Urinary bladder (tissue), 4 donors: ENCODE measurements around the gene PGBD2. TPM values are rescaled to one million over a fixed set of nuclear protein-coding genes. Genes with fewer than 3 reads are reported as not detected.

Experiments used
- DNase-seq: peaks from one replicate; pipeline ENCODE4 v3.0.0-alpha.2; 2015; ENCODE audit errors: extremely low spot score
- H3K27ac ChIP-seq: one replicate; pipeline ENCODE4 v1.5.1; 2013; ENCODE audit warnings: low read depth, mild to moderate bottlenecking, moderate library complexity
- H3K36me3 ChIP-seq: one replicate; pipeline ENCODE4 v1.6.1; 2013; ENCODE audit warnings: mild to moderate bottlenecking, moderate library complexity; ENCODE audit not compliant: insufficient read depth
- H3K4me1 ChIP-seq: one replicate; pipeline ENCODE4 v1.6.1; 2013; ENCODE audit warnings: mild to moderate bottlenecking, moderate library complexity; ENCODE audit not compliant: insufficient read depth
- H3K4me3 ChIP-seq: one replicate; pipeline ENCODE4 v1.5.1; 2013; ENCODE audit warnings: low read depth, low read length
- WGBS: extraction: QIAGEN DNeasy Blood & Tissue Kit; methylation state at CpG from one replicate; pipeline ENCODE4 v1.1.7; 2013; 5-methylcytosine and 5-hydroxymethylcytosine counted together
- polyA plus RNA-seq: library from polyadenylated mRNA; stranded (reverse); fragments of 200-250 nt; gene quantifications from one replicate; pipeline ENCODE4 v1.2.3, GENCODE V29; 2013
- total RNA-seq: library from RNA; depleted of rRNA; stranded (reverse); fragments of >200 nt; gene quantifications from one replicate; pipeline ENCODE4 v1.2.3, GENCODE V29; 2014
- donor health status: healthy with polysubstance abuse.
- donor health status: healthy.

The PGBD2 gene
- total and polyA plus RNA-seq, 2 donors, result 4.2 to 10.2 TPM

DNA sequence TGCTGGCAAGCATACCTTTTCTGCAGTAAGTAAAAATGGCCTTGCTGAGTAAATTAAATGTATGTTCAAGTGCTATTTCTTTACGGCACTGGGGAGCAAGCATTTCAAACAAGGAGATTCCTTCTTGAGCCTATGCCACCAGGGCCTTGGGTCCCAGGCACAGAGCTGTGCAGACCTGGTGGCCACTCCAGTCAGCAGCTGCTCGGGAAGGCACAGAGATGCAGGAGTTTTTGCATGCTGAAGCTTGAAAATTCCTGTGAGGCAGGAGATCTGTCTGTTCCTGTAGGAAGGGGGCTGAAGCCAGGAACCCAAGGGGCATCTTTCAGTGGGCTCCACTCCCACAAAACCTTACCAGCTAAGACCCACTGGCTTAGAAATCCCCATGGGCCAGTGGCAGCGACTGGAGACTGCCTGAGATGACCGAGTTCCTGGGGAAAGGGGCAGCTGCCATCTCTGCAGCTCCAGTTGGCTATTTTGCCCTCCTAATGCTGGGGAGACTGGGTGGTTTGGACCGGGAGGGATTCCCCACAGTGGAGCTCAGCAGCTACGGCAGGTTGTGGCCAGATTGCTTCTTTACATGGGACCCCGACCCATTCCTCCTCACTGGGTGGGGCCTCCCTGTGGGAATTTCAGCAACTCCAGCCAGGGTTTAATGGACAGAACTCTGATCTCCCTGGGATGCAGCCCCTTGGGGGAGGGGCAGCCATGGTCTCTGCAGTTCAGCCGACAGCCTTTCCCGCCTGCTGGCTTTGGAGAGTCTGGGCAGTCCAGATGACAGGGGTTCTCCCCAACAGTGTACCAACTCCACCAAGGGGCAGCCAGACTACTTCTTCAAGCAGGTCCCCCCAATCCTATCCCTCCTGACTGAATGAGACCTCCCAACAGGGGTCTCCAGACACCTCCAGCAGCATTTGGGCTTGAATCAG is 8.4 kb upstream of the PGBD2 start:
- Histone ChIP-seq H3K27ac (no peak overlapping the region), H3K4me3 (no peak overlapping the region), H3K4me1 (no peaks in the 10 kb centered on the region), H3K36me3 (no peaks in the 10 kb centered on the region)
- DNase-seq, result no peak
- 33% methylated on average over 9 of the region's 9 CpGs for WGBS

DNA sequence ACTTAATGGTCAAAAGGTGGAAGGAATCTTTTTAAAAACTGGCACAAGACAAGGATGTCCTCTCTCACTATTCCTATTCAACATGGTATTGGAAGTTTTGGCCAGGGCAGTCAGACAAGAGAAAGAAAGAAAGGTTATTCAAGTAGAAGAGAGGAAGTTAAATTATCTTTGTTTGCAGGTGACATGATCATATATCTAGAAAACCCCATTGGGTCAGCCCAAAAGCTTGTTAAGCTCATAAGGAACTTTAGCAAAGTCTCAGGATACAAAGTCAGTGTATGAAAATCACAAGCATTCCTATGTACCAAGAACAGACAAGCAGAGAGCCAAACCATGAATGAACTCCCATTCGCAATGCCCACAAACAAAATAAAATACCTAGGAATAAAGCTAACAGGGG is 5.4 kb upstream of the PGBD2 start:
- no peak overlapping the region for H3K27ac ChIP-seq
- 91% methylated on average over 1 of the region's 1 CpG for WGBS
- H3K36me3 ChIP-seq, result no peaks in the 10 kb centered on the region
- H3K4me1 ChIP-seq, result no peaks in the 10 kb centered on the region
- H3K4me3 ChIP-seq, result no peak overlapping the region
- DNase-seq, result no peak

GRCh38 chr1:248901578-248901977 is 4.5 kb upstream of the PGBD2 start:
- whole genome bisulfite sequencing, result 77% methylated on average over 2 of the region's 2 CpGs
- no peak overlapping the region for H3K4me3 ChIP-seq
- no peak overlapping the region for H3K27ac ChIP-seq
- DNase-seq, result no peak
- no peaks in the 10 kb centered on the region for H3K4me1 ChIP-seq
- H3K36me3 ChIP-seq, result no peaks in the 10 kb centered on the region

GRCh38 chr1:248904437-248905216 is 1.4 kb upstream of the PGBD2 start:
- Histone ChIP-seq H3K4me3 (no peak overlapping the region), H3K4me1 (no peaks in the 10 kb centered on the region), H3K36me3 (no peaks in the 10 kb centered on the region), H3K27ac (no peak overlapping the region)
- 85% methylated on average over 3 of the region's 3 CpGs for WGBS
- no peak for DNase-seq

GRCh38 chr1:248905662-248906008 is 400 bp upstream of the PGBD2 start:
- H3K4me3 ChIP-seq, result peak overlapping the region; percentile 59
- no peaks in the 10 kb centered on the region for H3K4me1 ChIP-seq
- H3K27ac ChIP-seq, result peak overlapping the region; percentile 92
- 28% methylated on average over 4 of the region's 4 CpGs for WGBS
- DNase-seq, result no peak
- H3K36me3 ChIP-seq, result no peaks in the 10 kb centered on the region

DNA sequence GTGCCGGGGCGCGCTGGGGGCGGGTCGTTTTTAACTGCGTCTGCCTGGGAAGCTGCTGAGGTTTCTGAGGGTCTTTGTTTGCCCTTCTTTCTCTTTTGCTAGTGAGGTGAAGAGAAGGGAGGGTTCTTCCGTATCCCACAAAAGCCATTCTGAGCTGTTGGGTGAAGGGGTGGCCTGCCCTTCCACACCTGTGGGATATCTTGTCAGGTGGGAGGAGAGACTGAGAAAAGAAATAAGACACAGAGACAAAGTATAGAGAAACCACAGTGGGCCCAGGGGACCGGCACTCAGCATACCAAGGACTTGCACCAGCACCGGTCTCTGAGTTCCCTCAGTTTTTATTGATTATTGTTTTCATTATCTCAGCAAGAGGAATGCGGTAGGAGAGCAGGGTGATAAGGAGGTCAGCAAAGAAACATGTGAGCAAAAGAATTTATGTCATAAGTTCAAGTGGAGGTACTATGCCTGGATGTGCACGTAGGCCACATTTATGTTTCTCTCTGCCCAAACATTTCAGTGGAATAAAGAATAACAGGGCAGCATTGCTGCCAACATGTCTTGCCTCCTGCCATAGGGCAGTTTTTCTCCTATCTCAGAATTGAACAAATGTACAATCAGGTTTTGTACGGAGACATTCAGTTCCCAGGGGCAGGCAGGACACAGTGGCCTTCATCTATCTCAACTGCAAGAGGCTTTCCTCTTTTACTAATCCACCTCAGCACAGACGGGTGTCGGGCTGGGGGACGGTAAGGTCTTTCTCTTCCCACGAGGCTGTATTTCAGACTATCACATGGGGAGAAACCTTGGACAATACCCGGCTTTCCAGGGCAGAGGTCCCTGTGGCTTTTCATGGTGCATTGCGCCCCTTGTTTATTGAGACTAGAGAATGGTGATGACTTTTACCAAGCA is 972 bp downstream of the PGBD2 start:
- Histone ChIP-seq H3K36me3 (no peaks in the 10 kb centered on the region), H3K4me3 (peak overlapping the region; percentile 59), H3K27ac (peak overlapping the region; percentile 68), H3K4me1 (no peaks in the 10 kb centered on the region)
- 20% methylated on average over 18 of the region's 18 CpGs for WGBS
- DNase-seq, result no peak

- Histone ChIP-seq H3K4me3 (no peak overlapping the region), H3K36me3 (no peaks in the 10 kb centered on the region), H3K27ac (no peak overlapping the region), H3K4me1 (no peaks in the 10 kb centered on the region)
- DNase-seq, result no peak
- WGBS, result 94% methylated on average over 6 of the region's 6 CpGs
Measured at GRCh38 chr1:248910761-248911160, 4.7 kb downstream of the PGBD2 start.

DNA sequence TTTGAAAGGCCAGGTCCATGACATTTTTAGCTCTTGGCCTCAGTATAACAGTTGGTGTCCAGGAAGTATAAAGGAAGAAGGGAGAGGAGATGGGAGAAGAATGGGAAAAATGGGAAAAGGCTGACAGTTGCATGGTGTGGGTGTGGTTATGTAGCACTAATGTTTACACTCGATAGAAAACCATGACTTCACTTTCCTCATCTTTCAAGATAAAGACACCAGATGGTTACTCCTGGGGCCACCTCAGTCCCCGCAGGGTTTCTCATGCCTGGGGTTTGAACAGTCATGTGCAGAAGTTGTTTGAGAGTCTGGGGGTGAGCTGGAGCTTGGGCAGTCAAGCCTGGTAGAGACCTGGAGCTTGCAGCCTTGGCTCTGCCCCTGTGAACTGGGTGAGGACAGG is 7.9 kb downstream of the PGBD2 start:
- no peak for DNase-seq
- H3K4me1 ChIP-seq, result no peaks in the 10 kb centered on the region
- H3K36me3 ChIP-seq, result peaks cover 2% of the 10 kb centered on the region
- no peak overlapping the region for H3K4me3 ChIP-seq
- 48% methylated on average over 2 of the region's 2 CpGs for WGBS
- H3K27ac ChIP-seq, result no peak overlapping the region

DNA sequence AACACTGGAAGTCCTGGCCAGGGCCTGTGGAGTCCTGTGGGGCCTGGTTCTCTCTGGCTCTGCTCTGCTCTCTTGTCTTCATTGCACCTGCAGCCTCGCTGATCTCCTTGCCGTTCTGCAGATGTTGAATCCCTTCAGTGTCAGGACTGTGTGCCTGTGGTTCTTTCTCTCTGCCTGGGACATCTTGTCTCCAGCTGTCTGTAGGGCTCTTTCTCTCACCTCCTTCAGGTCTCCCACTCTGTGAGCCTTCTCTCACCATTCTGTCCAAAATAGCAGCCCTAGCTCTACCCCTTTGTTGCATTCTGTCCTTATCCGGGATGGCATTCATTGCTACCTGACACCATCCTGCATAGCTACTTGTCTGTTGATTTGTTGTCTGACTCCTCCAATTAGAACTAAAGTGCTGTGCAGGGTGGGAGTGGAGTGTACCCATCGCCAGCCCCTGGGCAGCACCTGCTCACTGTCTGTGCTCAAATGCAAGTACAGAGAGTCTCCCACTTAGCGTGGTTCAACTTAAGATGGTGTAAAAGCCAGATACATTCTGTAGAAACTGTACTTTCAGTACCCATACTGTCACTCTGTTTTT is 8.9 kb downstream of the PGBD2 start:
- no peak overlapping the region for H3K4me3 ChIP-seq
- DNase-seq, result no peak
- no peak overlapping the region for H3K27ac ChIP-seq
- no peaks in the 10 kb centered on the region for H3K4me1 ChIP-seq
- H3K36me3 ChIP-seq, result peaks cover 2% of the 10 kb centered on the region
- WGBS, result 93% methylated on average over 5 of the region's 5 CpGs

GRCh38 chr1:248918131-248918530 is 12.1 kb downstream of the PGBD2 start:
- Histone ChIP-seq H3K4me1 (no peaks in the 10 kb centered on the region), H3K36me3 (peaks cover 2% of the 10 kb centered on the region), H3K27ac (no peak overlapping the region), H3K4me3 (no peak overlapping the region)
- no peak for DNase-seq
- 94% methylated on average over 8 of the region's 8 CpGs for WGBS

DNA sequence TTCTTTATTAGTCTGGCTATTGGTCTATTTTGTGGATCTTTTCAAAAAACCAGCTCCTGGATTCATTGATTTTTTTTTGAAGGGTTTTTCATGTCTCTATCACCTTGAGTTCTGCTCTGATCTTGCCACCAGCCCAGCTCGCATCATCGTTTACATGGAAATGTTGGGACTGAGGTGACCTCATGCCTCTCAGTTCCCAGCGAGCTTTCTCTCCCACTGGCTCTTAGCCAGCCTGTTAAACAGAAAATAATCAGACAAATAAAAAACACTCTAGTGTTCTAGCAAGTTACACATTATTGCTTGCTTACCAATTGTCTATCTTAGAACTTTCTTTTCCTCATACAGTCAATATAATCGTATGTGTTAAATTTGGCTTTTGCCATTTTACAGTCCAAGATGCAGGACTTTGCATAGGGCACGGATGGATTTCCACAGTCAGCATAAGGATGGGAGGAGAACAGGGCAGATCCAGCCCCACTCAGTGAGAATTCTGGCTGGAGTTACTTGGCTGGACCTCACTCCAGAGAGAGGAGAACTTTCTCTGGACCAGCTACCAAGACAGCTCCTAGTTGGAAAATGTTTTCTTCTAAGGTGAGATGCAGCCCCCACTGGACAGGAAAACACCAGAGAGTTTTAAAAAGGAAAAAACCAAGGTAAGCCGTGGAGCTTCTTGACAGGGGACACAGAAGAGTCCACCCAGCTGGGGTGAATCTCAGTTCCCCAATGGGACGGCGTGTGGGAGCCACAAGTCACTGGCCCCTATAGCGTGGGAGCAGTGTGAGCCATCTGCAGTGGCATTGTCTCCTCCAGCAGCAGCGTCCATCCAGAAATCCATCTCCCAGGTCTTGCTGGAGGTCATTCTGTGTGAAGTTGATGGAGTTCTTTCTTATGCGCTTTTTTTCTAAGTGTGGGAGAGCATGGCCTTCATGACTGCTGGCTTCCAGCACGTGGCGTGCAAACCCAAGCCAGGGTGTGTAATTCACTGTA is 17.6 kb downstream of the PGBD2 start:
- 68% methylated on average over 13 of the region's 13 CpGs for WGBS
- H3K4me1 ChIP-seq, result no peaks in the 10 kb centered on the region
- H3K27ac ChIP-seq, result no peak overlapping the region
- H3K4me3 ChIP-seq, result no peak overlapping the region
- no peak for DNase-seq
- H3K36me3 ChIP-seq, result no peaks in the 10 kb centered on the region
